Measurements from ENCODE around the gene TRHDE. TPM values are rescaled to one million over a fixed set of nuclear protein-coding genes. Genes with fewer than 3 reads are reported as not detected.

The TRHDE gene
- total and polyA plus RNA-seq, 4 donors = 0.19 to 7.5 (median 3.5) TPM

DNA sequence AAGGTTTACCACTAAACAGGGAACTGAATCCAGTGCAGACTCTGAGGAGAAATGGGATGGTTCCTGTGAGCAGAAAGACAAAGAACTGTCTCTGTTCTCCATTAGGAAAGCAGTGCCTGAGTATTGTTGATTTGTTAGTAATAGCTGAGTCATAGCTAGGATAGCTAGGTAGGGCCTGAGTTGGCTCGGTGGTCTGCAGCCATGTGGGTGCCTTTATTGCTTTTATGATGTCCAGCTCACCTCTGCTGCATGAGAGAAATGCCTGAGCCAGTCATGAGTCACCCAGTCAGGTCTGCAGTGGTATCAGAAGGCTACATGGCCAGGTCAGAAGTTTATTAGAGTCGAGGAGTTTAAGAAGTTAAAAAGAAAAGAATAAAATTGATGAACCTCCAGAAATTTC, 24.2 kb downstream of the TRHDE start:
- Histone ChIP-seq H3K9me3 (ENCODE audit: control insufficient read depth in 4 of 4, insufficient read depth in 3 of 4, low read length in 3 of 4) (peaks cover 0 to 2% (median 0%) of the 10 kb centered on the region in 4 donors), H3K4me3 (no peak overlapping the region), H3K27me3 (ENCODE audit: control insufficient read depth in 3 of 3, insufficient read depth in 3 of 3, low read length in 2 of 3) (no peaks in the 10 kb centered on the region), H3K36me3 (ENCODE audit: control insufficient read depth in 4 of 4, insufficient read depth in 4 of 4, low read length in 4 of 4) (no peaks in the 10 kb centered on the region), H3K4me1 (ENCODE audit: control insufficient read depth in 5 of 5, insufficient read depth in 5 of 5, low read length in 5 of 5) (peaks cover 0 to 1% (median 0%) of the 10 kb centered on the region in 5 donors), H3K9ac (ENCODE audit: insufficient read depth in 1 of 2, low read length in 2 of 2) (no peak overlapping the region), H3K27ac (ENCODE audit: low read depth in 1 of 2, low read length in 1 of 2) (no peak overlapping the region)
- 65 to 72% methylated on average over 2 of the region's 2 CpGs for WGBS, 2 donors
- no peak for DNase-seq
- ATAC-seq (ENCODE audit: insufficient read depth, low FRiP score) = no peak
- TF ChIP-seq, protein P1, sequence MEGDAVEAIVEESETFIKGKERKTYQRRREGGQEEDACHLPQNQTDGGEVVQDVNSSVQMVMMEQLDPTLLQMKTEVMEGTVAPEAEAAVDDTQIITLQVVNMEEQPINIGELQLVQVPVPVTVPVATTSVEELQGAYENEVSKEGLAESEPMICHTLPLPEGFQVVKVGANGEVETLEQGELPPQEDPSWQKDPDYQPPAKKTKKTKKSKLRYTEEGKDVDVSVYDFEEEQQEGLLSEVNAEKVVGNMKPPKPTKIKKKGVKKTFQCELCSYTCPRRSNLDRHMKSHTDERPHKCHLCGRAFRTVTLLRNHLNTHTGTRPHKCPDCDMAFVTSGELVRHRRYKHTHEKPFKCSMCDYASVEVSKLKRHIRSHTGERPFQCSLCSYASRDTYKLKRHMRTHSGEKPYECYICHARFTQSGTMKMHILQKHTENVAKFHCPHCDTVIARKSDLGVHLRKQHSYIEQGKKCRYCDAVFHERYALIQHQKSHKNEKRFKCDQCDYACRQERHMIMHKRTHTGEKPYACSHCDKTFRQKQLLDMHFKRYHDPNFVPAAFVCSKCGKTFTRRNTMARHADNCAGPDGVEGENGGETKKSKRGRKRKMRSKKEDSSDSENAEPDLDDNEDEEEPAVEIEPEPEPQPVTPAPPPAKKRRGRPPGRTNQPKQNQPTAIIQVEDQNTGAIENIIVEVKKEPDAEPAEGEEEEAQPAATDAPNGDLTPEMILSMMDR (IDR thresholded peaks at IDR 0.05; ENCODE audit: control extremely low read depth, extremely low read depth) = no peak

DNA sequence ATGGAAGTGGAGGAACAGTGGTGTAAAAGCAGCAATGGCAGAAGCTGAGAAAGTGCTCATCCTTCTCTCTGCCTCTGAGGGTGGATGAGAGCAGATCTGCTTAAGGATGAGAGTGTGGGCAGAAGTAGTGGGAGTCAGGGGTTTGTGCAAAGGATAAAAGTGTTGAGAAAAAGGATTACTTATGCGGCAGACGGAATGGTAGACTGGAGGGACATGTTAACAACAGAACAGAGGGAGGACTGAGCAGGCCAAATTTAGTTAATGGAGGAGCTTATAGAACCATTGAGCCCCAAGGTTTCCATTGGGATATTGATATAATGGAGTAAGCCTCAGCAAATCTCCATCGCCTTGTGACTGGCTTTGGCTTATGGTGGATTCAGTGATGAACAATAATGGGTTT, 25.5 kb downstream of the TRHDE start:
- DNase-seq (no peak), ATAC-seq (ENCODE audit: insufficient read depth, low FRiP score) (no peak)
- H3K27me3 ChIP-seq (ENCODE audit: control insufficient read depth in 3 of 3, insufficient read depth in 3 of 3, low read length in 2 of 3) = no peaks in the 10 kb centered on the region
- peaks cover 0 to 1% (median 0%) of the 10 kb centered on the region in 5 donors for H3K4me1 ChIP-seq (ENCODE audit: control insufficient read depth in 5 of 5, insufficient read depth in 5 of 5, low read length in 5 of 5)
- H3K4me3 ChIP-seq = no peak overlapping the region
- H3K27ac ChIP-seq (ENCODE audit: low read depth in 1 of 2, low read length in 1 of 2) = no peak overlapping the region
- TF ChIP-seq, protein P1 (IDR thresholded peaks at IDR 0.05; ENCODE audit: control extremely low read depth, extremely low read depth) = no peak
- no peak overlapping the region for H3K9ac ChIP-seq (ENCODE audit: insufficient read depth in 1 of 2, low read length in 2 of 2)
- H3K9me3 ChIP-seq (ENCODE audit: control insufficient read depth in 4 of 4, insufficient read depth in 3 of 4, low read length in 3 of 4) = peaks cover 0 to 2% (median 0%) of the 10 kb centered on the region in 4 donors
- 64 to 83% methylated on average over 3 of the region's 3 CpGs for WGBS, 2 donors
- no peaks in the 10 kb centered on the region for H3K36me3 ChIP-seq (ENCODE audit: control insufficient read depth in 4 of 4, insufficient read depth in 4 of 4, low read length in 4 of 4)

DNA sequence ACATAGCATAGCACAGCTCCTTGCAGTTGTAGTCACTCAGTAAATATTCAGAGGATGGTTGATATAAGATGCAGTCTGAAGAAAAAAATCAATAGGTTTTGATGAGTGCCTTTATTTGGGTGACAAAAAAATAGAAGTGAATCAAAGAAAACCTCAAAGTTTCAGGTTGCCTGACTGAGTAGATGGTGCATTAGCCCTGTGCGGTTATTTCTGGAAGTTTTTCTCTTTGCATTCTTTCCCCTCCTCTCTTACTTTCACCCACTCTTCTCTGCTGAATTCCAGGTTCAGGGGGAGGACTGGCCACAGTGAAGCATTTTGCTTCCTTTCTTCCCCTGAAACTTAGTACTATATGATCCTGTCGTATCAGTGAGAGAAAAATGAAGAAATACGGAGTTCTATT, 28.6 kb downstream of the TRHDE start:
- Histone ChIP-seq H3K36me3 (ENCODE audit: control insufficient read depth in 4 of 4, insufficient read depth in 4 of 4, low read length in 4 of 4) (no peaks in the 10 kb centered on the region), H3K27me3 (ENCODE audit: control insufficient read depth in 3 of 3, insufficient read depth in 3 of 3, low read length in 2 of 3) (no peaks in the 10 kb centered on the region), H3K4me1 (ENCODE audit: control insufficient read depth in 5 of 5, insufficient read depth in 5 of 5, low read length in 5 of 5) (no peaks in the 10 kb centered on the region), H3K4me3 (no peak overlapping the region), H3K9ac (ENCODE audit: insufficient read depth in 1 of 2, low read length in 2 of 2) (no peak overlapping the region), H3K9me3 (ENCODE audit: control insufficient read depth in 4 of 4, insufficient read depth in 3 of 4, low read length in 3 of 4) (no peaks in the 10 kb centered on the region), H3K27ac (ENCODE audit: low read depth in 1 of 2, low read length in 1 of 2) (no peak overlapping the region)
- TF ChIP-seq, protein P1 (IDR thresholded peaks at IDR 0.05; ENCODE audit: control extremely low read depth, extremely low read depth) = no peak
- 88 to 89% methylated on average over 3 of the region's 3 CpGs for WGBS, 2 donors
- ATAC-seq (ENCODE audit: insufficient read depth, low FRiP score) = no peak
- no peak for DNase-seq

DNA sequence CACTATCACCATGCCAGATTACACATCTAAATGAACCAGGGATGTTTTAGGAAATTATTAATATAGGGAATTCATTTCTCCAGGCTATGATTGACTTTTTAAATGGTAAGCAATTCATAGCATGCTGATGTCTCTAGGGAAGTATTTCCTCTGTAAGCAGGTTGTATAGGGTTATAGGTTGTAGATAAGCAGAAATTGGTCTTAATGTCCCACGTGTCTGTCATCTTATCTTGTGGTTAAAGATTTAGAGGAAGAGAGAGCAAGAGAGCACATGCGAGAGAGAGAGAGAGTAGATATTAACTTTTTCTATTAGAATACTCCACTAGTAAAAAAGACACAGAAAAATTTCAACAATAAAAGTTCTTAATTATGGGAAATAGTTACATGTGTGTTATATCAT, 32.6 kb downstream of the TRHDE start:
- H3K9me3 ChIP-seq (ENCODE audit: control insufficient read depth in 4 of 4, insufficient read depth in 3 of 4, low read length in 3 of 4) = no peaks in the 10 kb centered on the region
- no peak for DNase-seq
- WGBS, 2 donors = 34 to 53% methylated on average over 2 of the region's 2 CpGs

More for the DNA sequence above, 32.6 kb downstream of the TRHDE start:
- Histone ChIP-seq H3K36me3 (ENCODE audit: control insufficient read depth in 4 of 4, insufficient read depth in 4 of 4, low read length in 4 of 4) (no peaks in the 10 kb centered on the region), H3K4me1 (ENCODE audit: control insufficient read depth in 5 of 5, insufficient read depth in 5 of 5, low read length in 5 of 5) (no peaks in the 10 kb centered on the region), H3K9ac (ENCODE audit: insufficient read depth in 1 of 2, low read length in 2 of 2) (no peak overlapping the region), H3K27ac (ENCODE audit: low read depth in 1 of 2, low read length in 1 of 2) (no peak overlapping the region), H3K4me3 (no peak overlapping the region), H3K27me3 (ENCODE audit: control insufficient read depth in 3 of 3, insufficient read depth in 3 of 3, low read length in 2 of 3) (no peaks in the 10 kb centered on the region)
- ATAC-seq (ENCODE audit: insufficient read depth, low FRiP score) = no peak
- TF ChIP-seq, protein P1 (IDR thresholded peaks at IDR 0.05; ENCODE audit: control extremely low read depth, extremely low read depth) = no peak
